ENCODE measurements around the gene SETBP1. TPM values are rescaled to one million over a fixed set of nuclear protein-coding genes. Genes with fewer than 3 reads are reported as not detected.

The SETBP1 gene
- polyA plus RNA-seq, 1 donor, result 35.3 TPM

DNA sequence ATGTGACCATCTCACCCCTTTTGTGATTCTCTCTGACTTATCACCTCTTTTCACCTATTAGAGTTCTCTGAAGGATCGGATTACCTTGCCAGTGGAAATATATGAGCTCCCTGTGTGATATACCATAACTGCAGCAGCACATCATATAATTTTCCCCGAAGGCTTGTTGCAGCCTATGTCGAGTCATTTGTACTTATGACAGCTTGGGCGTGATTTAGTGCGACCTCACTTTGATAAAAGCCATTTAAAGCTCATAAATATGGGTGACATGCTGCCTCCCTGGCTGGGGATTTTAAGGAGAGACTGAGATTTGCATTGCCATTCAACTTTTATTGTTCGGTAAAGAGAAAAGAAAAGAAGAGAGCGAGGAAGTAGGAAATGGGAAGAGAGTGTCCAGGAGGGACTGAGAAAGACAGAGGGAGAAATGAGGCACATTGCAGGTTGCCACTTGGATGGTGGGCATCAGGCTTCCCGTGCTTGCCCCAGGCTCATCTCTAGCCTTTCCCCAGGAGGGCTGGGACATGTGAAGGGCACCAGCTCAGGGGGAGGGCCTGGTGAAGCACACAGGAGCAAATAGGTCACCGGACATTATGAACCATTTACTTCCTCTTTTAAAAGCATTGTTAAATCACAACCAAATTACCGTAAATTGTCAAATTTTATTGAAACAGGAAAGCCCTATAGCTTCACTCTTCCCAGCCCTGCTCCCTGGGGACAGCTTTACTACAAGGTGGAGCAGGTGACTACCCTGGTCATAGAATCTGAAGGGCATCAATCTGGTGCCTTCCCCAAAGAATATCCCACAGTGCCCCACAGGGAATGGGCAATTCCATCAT, 161.3 kb downstream of the SETBP1 start:
- no peak for DNase-seq

DNA sequence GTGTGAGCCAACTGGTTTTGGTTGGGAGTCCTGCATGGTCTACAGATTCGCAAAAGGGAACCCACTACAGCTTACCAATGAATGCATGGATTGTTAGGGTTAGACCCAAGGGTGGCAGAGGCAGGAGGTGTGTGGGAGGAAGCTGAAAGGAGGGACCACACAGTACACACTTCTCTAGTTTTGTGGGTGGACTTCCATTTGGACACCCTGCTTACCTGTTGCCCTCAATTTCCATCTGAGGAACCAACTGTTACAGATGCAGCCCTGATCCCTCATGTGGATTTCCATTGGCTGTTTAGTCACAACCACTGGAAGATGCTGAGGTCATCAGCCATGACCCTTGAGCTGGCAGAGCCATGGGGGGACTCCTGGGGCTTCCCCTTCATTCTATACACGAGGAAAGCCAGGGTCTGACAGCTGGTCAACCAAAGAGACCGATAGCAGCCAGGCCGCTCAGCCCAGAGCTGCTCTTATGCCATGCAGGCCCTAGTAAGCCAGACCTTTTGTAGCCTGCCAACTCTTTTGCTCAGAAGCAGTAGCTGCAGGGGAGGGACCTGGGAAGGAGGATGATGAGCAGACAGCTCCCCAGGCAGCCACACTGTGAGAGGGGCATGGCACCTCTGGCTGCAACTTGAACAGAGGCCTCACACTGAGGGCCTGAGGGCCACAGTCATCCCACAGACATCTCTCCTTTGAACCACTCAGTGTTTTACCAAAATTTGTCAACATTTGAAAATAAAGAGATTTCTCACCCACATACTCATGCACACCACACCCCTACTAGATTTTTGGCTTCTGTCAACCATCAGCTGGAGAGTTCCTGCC, 162.1 kb downstream of the SETBP1 start:
- no peak for DNase-seq

DNA sequence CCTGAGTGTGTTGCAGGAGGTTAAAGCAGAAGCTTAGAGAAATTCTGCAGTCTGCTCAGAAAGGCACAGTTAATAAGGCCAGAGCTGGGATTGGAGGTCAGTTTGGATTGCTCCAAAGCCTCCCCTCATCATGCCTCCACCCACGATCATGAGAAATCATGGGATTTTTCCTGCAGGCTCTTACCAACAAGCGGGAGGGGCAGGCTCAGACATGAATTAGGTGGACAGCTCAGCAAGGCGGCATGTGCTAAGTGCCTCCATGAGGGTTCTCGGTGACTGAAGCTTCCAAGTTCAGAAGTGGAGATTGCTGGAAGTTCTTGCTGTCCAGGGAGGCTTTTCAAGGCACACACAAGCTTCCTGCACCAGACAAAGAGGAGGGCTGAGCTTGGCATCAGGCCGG, 163.8 kb downstream of the SETBP1 start:
- no peak for DNase-seq

DNA sequence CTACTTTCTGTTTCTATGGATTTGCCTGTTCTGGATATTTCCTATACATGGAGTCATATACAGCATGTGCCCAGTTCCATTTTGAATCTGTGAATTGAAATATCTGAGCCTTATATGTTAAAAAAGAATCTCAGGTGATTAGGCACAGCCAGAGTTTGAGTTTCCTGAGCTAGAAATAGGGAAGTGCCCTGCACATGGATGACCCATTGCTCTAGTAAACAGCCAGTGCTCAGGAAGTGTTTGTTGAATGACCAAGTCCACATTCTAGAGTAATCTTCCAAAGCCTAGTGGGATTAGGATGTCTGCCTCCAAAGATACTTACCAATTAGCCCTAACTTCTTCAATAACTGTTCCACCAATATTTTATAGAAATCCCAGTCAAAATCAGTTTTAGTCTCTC, 165.8 kb downstream of the SETBP1 start:
- DNase-seq, result no peak

DNA sequence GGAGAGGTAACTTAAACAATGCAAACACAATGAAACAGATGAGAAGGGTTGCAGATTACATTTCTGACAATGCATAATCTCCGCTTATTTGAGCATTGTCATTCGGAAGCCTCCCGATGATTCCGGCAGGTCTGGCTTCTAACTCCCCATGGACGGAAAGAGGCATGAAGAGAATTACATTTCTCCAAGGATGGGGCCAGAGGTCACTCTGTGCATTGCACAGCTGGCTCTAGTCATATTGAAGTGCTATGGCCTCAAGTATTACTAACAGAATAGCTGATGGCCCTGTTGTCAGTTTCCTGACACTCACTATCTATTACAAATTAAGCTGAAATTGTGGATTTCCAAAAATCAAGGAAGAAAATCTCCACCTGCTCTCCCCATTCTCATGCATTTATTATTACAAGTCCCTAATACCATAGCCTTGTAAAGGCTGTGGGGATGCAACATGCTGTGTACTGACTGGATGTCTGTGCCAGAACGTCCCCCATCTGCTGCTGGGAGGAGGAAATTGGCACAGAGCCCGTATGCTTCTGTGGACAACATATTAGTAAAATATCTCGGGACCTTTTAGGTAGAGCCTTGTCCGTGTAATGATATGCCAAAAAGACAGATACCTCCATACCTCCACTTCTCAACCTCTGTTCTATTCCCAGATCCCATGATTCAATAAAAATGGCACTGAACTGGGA, 168.1 kb downstream of the SETBP1 start:
- no peak for DNase-seq

DNA sequence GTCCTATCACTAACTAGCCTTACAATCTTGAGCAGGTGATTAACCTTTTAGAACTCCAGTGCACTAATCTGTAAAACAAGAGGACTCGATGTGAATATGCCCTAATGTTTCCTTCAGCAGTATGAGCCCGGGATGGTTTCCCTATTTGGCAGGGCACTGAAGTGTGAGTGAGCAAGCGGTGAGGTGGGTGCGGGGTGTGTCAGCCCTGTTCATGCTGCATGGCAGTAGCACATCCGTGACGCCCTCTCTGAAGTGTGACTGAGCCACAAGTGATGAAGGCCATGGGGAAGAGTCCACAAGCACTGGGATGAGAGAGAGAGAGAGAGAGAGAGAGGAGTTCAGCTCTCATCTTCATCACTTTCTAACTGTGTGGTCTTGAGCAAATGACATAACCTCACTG, 168.7 kb downstream of the SETBP1 start:
- DNase-seq, result no peak

DNA sequence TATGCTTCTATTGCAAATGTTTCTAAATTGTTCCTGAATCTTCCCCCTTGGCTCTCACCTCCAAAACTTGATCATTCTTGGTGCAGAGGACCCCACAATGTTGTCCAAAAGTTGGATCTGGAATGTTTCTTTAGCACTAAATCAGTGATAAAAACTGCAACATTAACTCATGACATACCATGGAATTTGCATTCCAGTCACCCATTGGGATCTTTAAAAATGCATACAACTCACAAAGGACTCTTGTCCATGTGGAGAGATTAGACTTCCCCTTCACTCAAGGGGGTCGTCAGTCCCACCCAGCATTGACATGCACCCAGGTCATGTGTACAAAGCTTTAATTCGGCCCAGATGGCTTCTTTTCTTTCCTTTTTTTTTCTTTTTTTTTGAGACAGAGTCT, 169.3 kb downstream of the SETBP1 start:
- DNase-seq, result no peak

DNA sequence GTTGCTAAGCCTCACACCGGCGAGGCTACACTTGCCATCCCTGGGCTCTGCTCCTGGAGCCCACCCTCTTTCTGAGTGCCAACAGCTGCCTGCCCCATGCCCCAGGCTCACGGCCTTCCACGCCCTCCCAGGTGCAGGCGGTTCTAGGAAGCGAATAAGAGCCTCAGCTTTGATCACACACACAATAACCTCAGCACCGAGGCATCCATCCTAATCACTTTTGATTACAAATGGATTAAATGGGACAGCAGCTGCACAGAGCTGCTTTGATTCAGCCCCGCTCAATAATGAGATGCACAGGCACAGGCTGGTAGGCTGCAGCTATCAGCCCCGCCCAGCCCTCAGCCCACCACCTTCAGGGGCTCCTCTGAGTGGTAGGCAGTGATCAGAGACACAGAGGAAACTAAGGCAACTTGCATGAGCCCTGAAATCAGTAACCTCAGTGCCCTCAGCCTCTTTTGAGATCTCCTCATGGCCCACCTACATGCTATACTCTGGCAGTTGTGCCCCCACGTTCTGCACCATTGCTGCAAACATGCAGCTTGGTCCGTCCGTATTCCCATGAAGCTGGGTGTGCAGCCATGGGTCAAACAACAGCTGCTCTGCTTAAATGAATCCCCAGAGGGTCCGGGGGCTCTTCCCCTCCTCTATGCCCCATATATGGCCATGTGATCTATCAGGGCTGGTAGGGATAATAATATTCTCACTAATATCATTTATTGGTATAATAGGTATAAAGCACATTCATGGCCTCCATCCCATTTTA, 171.4 kb downstream of the SETBP1 start:
- DNase-seq, result no peak

DNA sequence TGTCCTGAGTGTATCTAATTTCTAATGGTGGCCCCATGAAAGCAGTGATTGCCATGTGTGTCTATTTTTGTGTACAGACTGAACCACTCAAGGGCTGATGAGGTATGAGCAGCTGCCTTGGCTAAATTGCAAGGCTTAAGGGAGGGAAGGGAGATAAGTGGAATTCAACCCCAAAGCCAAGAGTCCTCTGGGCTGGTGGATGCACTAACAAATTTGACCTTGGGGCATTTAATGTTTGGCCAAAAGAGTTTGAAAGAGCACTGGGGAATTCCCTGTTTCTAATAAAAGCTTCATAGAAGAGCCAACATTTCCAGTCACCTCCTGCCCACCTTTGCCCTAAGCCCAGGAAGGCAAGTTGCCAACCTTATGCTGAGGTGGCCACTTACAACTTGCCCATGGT, 172.1 kb downstream of the SETBP1 start:
- DNase-seq, result no peak

DNA sequence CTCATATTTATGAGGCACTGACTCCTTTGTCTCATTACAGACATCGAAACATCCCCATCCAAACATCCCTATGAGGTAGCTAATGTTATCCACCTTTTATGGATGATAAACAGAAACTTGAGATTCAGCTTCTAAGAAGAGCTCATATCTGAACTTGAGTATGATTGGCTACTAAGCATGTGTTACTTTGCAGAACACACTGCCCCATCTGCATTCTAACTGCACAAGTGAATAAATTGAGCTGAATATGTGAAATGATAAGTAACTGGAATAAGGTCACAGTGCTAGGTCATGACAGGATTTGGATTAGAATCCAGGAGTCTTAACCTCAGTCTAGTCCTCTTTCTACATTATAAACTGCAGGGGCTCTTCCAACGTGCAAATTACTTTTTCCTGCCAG, 172.7 kb downstream of the SETBP1 start:
- DNase-seq, result no peak

DNA sequence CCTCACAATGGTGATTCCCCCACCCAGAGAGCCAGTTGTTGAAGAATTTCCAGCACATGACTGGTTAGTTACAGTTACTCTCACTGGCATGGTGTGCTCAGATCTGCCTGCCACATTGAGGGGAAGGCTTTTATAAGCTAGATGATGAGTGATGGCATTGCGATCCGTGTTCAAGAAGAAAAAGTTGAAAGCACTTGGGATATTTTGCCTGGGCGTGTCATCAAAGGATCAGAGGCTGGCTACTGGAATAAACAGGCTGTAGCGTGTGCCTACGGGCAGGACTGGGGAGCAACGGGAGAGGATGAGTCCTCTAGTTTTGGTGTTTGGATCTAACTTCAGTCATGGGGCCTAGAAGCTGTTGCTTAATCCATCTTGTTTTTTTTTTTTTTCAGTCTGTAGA, 175.0 kb downstream of the SETBP1 start:
- DNase-seq, result no peak

DNA sequence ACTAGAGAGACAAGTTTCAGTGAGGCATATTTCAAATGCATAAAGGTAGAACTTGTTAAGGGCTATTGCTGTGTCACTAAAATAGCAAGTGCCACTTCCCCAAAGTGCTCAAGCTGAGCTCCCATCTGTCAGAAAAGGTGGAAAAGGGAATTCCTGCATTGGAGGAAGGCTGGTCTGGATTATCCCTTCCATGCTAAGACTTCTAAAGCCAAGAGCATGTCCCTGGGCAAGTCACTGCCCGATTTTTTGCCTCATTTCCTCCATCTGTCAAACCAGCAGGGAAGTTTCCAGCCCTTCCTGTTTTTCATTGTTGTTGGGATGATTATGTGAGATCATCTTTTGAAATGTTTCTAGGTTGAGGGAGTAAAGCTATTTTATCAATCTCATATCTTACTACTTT, 175.5 kb downstream of the SETBP1 start:
- no peak for DNase-seq

DNA sequence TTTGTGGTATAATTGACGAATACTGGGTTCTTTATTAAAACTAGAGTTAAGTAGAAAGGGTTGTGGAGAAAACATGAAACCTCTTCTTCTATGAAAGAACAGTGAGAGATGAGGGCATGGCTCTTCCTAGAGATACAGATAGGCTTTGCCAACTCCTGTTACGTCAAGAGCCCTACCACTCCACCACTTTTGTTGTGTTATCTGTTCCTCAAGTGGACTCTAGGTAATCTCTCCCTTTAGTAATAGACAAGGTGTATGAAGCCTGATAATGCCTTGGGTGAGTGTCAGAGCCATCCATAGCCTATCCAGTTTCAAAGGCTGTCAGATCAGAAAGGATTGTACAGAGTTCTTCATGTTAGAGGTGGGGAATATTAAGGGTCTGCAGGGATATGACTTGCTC, 176.4 kb downstream of the SETBP1 start:
- DNase-seq, result no peak

DNA sequence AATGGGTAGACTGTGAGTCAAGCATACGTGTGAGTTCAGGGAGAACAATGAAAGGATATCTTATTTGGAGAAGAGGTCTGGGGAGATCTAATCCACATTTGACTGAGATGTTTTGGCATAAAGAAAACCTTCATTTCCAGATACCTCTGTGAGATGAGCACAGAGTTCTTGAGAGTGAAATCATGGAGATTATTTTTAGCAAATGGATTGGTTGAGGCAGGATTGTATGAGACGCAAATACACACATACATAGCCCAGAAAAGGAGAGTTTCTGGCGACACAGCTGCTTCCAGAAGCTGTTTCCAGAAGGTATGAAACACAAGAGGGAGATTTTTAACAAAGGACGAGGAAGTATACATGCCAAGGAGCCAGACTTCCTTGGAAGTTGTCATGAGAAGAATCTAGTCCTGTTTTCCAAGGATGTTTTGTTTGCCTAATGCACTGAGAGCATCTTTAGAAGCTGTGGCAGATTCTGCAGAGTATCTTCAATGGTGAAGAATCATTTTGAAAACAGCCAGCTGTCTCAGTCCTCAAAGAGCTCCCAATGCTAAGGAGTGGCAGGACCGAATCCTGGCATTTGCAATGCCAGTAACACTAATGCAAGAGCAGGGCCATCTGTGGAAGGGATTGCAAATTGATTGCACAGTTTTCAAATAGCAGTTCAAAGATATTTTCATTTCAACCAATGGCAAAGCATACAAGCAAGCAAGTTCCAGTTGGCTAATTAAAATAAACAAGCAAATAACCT, 177.2 kb downstream of the SETBP1 start:
- DNase-seq, result no peak

DNA sequence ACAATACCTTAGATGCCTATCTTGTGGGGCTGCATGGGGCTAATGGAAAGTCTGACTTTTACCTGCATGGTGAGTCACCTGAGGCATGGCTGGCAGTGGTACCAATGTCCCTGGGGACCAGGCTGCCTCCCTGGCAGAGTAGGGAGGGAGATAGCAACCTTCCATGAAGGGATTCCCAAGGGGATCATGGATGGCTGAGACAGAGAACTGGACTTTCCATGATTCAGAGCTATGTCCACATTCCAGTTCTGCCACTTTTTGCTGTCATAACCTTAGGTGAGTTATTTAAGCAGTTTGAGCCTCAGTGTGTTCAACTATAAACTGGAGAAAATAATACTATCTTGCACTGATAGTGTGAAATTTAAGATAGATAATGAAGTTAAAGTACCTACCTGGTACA, 178.6 kb downstream of the SETBP1 start:
- no peak for DNase-seq

DNA sequence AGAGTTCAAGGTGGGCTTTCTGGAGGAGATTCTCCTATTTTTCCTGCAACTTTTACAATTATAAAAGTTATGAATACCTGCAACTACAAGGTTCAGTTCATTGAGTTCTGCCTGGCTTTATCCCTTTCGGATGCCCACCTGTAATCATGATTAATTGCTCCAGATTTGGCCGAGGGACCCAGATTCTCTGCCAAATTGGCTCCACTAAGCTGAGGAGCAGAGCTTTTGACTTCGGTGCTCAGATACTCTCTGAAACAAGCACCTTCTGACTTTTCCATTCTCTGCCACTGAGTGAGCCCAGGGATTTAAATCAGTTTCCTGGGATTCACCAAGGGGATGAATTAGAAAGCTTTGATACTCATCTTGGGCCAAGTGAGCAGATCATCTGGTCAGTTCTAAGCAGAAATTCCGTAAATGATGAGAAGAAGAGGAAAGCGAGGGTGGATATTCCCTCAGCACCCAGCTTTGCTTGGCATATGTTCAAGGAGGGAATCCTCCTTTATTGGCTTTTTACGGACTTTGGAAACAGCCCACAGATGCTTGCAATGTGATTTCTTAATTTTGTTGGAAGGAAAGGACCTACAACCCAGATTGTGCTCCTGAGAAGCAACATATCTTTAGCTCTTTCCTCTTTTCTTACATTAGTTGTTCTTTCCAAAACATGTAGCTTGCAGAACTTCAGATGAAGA, 179.2 kb downstream of the SETBP1 start:
- DNase-seq, result no peak

DNA sequence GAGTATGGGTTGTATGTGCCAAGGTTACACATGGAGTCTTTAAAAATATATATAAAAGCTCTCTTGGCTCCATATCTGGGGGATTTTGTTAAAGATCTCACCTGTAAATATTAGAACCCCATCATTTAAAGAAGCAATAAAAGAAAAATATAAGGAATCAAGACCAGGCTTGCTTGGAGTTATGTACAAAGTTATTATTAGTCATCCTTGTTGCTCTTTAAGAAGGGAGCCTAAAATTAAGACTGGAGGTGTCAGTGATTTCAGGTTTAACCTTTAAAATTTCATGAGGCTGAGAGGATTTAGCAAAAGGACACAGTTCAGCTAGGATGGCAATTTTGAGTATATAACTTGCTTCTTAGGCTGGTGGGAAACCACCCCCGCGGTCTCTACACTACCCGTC, 181.4 kb downstream of the SETBP1 start:
- no peak for DNase-seq

DNA sequence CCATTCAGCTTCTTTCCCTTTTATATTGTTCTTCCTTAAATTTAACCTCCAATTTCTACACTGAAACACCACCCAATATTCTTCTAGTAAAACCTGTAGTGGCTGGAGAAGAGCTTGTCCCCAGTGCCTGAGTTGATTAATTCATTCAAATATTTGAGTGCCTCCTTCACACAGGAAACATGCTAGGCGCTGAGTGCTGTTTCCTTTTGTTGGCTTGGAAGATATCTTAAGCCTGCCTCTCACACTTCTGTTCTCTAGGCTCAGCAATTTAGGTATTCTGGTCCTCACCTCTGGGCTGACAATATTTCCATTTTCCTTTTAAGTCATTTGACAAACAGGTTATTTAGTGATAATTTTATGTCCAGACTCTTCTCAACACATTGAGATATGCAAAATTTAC, 185.4 kb downstream of the SETBP1 start:
- DNase-seq, result no peak

DNA sequence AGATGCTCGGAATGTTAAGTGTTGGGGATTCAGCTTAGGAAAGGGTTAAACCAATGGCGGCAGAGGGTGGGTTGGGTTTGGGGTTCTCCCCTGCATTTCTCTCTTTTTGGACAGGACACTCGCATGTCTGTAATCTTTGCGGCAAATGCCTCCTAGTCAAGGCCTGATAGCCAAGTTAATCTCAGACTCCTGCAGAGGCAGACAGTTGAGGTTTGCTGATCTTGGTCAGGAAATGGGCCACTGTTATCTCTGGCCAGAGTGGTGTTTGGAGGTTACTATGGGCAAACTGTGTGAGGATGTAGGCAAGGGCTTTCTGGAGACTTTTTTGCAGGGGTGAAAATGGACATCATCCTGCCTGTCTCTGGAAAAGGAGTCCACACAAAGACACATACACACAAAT, 188.8 kb downstream of the SETBP1 start:
- DNase-seq, result no peak

DNA sequence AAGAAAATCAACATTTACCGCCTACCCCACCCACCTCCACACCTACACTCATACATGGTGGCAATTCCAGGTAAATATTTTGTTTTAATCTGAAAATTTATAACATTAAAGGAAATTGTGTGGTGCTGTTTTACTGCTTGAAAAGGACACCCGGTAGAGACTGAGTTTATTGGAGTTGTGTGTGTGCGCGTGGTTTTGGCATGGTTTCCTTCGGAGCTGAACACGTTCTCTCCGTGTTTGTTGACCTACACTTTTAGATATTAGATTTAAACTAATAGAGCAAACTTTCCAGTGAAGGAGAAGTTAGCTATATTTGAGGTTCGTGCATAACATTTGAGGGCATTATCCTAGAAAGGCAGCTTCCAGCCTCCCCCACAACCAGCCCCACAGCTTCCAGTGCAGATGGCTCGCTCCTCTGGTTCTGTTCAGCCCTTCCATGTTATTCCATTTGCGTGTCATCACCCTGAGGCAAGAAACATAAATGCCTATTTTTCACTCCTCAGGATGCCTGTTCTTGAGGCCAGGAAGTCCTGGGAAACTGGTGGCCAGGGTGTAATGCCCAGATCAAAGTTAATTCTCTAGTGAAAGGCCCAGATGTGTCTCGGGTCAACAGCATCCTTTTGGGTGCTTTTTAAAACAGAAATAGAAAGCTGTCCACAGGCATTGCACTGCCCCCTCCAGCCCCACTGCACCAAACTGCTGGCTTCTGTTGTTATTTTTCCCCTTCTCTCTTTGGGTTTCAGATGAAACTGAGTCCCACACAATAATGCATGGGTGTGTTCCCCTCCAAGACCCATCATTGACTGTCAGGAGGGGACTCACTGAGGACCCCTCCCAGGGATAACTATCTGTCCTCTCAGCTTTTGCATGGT, 190.2 kb downstream of the SETBP1 start:
- DNase-seq, result no peak

Measured in left kidney (tissue), 2 donors.